Nephron (organoid): ENCODE data around the gene GABARAP.

Source experiments
- H3K27ac Mint-ChIP-seq, 3 experiments: 2 replicates each; pipeline ENCODE4 v1.8.0; 2020; ENCODE audit warnings: mixed read lengths in 3 of 3, mild to moderate bottlenecking in 2 of 3, moderate library complexity in 1 of 3
- H3K27me3 Mint-ChIP-seq: 2 replicates; pipeline ENCODE4 v1.8.0; 2021; ENCODE audit warnings: low read depth, mild to moderate bottlenecking, moderate library complexity, mixed read lengths
- H3K36me3 Mint-ChIP-seq: 2 replicates; pipeline ENCODE4 v1.8.0; 2020; ENCODE audit warnings: low read depth, mixed read lengths
- H3K4me1 Mint-ChIP-seq: 2 replicates; pipeline ENCODE4 v1.8.0; 2020; ENCODE audit warnings: mixed read lengths
- H3K4me3 Mint-ChIP-seq, 3 experiments: 2 replicates each; pipeline ENCODE4 v1.8.0; 2020; ENCODE audit warnings: mild to moderate bottlenecking in 3 of 3, mixed read lengths in 3 of 3, moderate library complexity in 2 of 3
- H3K9me3 Mint-ChIP-seq: 2 replicates; pipeline ENCODE4 v1.8.0; 2020; ENCODE audit warnings: mixed read lengths
- TF ChIP-seq, protein P1 (sequence below), 3 experiments: fragments of 200-600 bp; sonication (generic); IDR thresholded peaks; one replicate each; pipeline ENCODE4 v1.5.0; 2021; ENCODE audit warnings: antibody characterized with exemption in 3 of 3; ENCODE audit not compliant: unreplicated experiment in 3 of 3

The GABARAP gene

GRCh38 chr17:7211491-7212273 is 30.6 kb downstream of the GABARAP start:
- peaks cover 5% of the 10 kb centered on the region for H3K36me3 Mint-ChIP-seq
- H3K27ac Mint-ChIP-seq, result peak overlapping the region; percentile 84 to 88 (median 85)
- H3K4me1 Mint-ChIP-seq, result peaks cover 64% of the 10 kb centered on the region
- H3K27me3 Mint-ChIP-seq, result peaks cover 5% of the 10 kb centered on the region
- H3K4me3 Mint-ChIP-seq, result peak overlapping the region; percentile 75 to 85 (median 79)
- no peaks in the 10 kb centered on the region for H3K9me3 Mint-ChIP-seq
- TF ChIP-seq, protein P1, sequence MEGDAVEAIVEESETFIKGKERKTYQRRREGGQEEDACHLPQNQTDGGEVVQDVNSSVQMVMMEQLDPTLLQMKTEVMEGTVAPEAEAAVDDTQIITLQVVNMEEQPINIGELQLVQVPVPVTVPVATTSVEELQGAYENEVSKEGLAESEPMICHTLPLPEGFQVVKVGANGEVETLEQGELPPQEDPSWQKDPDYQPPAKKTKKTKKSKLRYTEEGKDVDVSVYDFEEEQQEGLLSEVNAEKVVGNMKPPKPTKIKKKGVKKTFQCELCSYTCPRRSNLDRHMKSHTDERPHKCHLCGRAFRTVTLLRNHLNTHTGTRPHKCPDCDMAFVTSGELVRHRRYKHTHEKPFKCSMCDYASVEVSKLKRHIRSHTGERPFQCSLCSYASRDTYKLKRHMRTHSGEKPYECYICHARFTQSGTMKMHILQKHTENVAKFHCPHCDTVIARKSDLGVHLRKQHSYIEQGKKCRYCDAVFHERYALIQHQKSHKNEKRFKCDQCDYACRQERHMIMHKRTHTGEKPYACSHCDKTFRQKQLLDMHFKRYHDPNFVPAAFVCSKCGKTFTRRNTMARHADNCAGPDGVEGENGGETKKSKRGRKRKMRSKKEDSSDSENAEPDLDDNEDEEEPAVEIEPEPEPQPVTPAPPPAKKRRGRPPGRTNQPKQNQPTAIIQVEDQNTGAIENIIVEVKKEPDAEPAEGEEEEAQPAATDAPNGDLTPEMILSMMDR (IDR thresholded peaks at IDR 0.05; ENCODE audit: unreplicated experiment in 3 of 3), result no peak

- TF ChIP-seq, protein P1 (IDR thresholded peaks at IDR 0.05; ENCODE audit: unreplicated experiment in 3 of 3), result no peak
- peaks cover 61% of the 10 kb centered on the region for H3K4me1 Mint-ChIP-seq
- H3K27me3 Mint-ChIP-seq, result peaks cover 5% of the 10 kb centered on the region
- H3K9me3 Mint-ChIP-seq, result no peaks in the 10 kb centered on the region
- H3K27ac Mint-ChIP-seq, result peak overlapping the region; percentile 84 to 99 (median 95)
- peak overlapping the region; percentile 65 to 78 (median 72) for H3K4me3 Mint-ChIP-seq
- H3K36me3 Mint-ChIP-seq, result peaks cover 8% of the 10 kb centered on the region
Measured at GRCh38 chr17:7208754-7209460, 33.3 kb downstream of the GABARAP start.

DNA sequence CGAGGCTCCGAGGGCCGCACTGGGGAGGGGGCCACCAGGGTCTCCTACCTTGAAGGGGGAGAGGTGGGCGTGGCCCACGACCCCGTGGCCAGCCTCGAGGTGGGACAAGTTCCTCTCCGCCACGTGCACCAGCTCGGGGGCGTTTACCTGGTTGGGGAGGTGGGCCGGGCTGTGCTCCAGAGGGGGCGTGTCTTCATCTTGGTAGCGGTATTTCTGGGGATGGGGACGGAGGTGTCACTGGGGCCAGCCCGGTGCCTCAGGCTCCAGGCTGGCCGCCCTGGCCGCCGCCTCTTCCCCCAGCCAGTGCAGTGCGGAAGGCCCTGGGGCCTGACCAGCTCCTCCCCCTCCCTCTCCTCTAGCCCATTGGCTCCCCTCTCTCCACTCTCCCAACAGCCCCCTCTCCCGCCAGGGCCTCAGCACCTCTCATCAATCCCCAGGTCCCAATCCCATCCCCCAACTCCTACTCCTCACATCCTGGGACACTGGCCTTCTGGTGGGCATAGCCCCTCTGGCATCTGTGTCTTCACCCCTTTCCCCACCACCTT is 34.1 kb downstream of the GABARAP start:
- TF ChIP-seq, protein P1 (IDR thresholded peaks at IDR 0.05; ENCODE audit: unreplicated experiment in 3 of 3), result no peak
- Mint-ChIP-seq H3K4me3 (peak overlapping the region; percentile 65 to 78 (median 72)), H3K27me3 (peaks cover 5% of the 10 kb centered on the region), H3K4me1 (peaks cover 53% of the 10 kb centered on the region), H3K36me3 (peaks cover 7% of the 10 kb centered on the region), H3K9me3 (no peaks in the 10 kb centered on the region), H3K27ac (peak overlapping the region; percentile 84 to 99 (median 95))

DNA sequence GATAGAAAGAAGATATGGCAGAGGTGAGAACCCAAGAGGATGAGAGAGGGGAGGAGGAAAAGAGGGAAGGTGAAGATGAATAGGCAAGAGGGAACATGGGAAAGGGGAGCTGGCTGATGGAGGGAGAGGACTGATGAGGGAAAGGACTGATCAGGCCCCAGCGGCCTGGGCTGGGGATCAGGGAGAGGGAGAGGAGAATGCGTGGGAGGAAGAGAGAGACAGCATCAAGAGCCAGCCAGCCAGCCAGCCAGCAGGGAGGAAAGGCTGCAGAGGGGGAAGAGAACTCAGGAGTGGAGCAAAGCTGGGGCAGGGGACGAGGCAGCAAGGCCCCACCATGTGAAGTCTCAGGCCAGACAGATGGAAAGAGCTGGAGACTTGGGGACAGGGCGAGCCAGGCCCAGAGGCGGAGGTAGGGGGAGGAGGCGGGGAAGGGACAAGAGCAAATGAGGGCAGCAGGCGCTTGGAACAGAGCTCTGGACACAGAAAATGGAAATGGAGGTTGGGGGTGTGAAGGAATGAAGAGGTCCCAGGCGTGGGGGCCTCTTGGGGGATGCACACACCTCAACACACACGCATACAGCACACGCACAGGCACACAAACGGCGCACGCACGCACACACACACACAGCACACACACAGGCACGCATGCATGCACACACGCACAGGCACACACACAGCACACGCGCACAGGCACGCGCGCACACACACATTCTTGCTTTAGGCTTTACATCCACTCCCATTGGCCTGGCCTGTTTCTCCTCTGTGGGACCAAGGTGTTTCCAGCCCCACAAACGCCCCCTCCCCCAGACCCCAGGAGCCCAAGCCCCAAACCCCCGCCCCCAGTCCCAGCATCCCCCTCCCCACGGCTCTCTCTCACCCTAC is 34.9 kb downstream of the GABARAP start:
- H3K4me1 Mint-ChIP-seq, result peaks cover 50% of the 10 kb centered on the region
- peak overlapping the region; percentile 74 to 84 (median 81) for H3K4me3 Mint-ChIP-seq
- peak overlapping the region; percentile 98 to 99 (median 98) for H3K27ac Mint-ChIP-seq
- H3K27me3 Mint-ChIP-seq, result peaks cover 5% of the 10 kb centered on the region
- peaks cover 14% of the 10 kb centered on the region for H3K36me3 Mint-ChIP-seq
- TF ChIP-seq, protein P1 (IDR thresholded peaks at IDR 0.05; ENCODE audit: unreplicated experiment in 3 of 3), result no peak
- H3K9me3 Mint-ChIP-seq, result no peaks in the 10 kb centered on the region

- peak overlapping the region; percentile 98 to 99 (median 98) for H3K27ac Mint-ChIP-seq
- TF ChIP-seq, protein P1 (IDR thresholded peaks at IDR 0.05; ENCODE audit: unreplicated experiment in 3 of 3), result no peak
- H3K4me3 Mint-ChIP-seq, result peak overlapping the region; percentile 74 to 83 (median 81)
- H3K36me3 Mint-ChIP-seq, result peaks cover 27% of the 10 kb centered on the region
- peaks cover 41% of the 10 kb centered on the region for H3K4me1 Mint-ChIP-seq
- H3K27me3 Mint-ChIP-seq, result peaks cover 5% of the 10 kb centered on the region
- no peaks in the 10 kb centered on the region for H3K9me3 Mint-ChIP-seq
Measured at GRCh38 chr17:7205561-7205960, 36.7 kb downstream of the GABARAP start.
